Amniotic stem cell (primary cell): ENCODE measurements around the gene TMC2.
A peak's percentile ranks its signal among the peaks of the same experiment; 100 is the strongest.
"Not testable (repeated sequence)": the region's sequence is repeated elsewhere in the genome, so short reads cannot be mapped to it uniquely, and the experiment has no call there.

ENCODE experiments used
- DNase-seq: peaks from one replicate; lab custom pipeline; 2025; lab: John Stamatoyannopoulos, UW

TMC2 gene

GRCh38 chr20:2536560-2536986 lies at the start of gene TMC2:
Gene TMC2, plus strand, starts transcription at chr20:2536573. Its CDS starts 49 bp downstream, at chr20:2536622.
- DNase-seq: no peak

- not testable (repeated sequence) for DNase-seq
These were observed 33.5 kb upstream of the TMC2 start for GRCh38 chr20:2502808-2503384.

GRCh38 chr20:2504803-2505202 lies 31.6 kb upstream of the TMC2 start:
- not testable (repeated sequence) for DNase-seq

- DNase-seq: not testable (repeated sequence)
These were observed 29.9 kb upstream of the TMC2 start for GRCh38 chr20:2506426-2506825.

GRCh38 chr20:2507464-2507863 lies 28.9 kb upstream of the TMC2 start:
- no peak for DNase-seq

- DNase-seq: no peak
These were observed 28.3 kb upstream of the TMC2 start for GRCh38 chr20:2507875-2508630.

GRCh38 chr20:2508631-2509467 lies 27.5 kb upstream of the TMC2 start, which contains the start of gene ZNF343:
Gene ZNF343, minus strand, starts transcription at chr20:2508915. Its CDS starts 15,020 bp downstream, at chr20:2493895.
- DNase-seq: peak; percentile 59

- no peak for DNase-seq
These were observed 26.9 kb upstream of the TMC2 start for GRCh38 chr20:2509468-2509781.

- DNase-seq: no peak
These were observed 26.6 kb upstream of the TMC2 start for GRCh38 chr20:2509794-2510193.

- no peak for DNase-seq
These were observed 21.2 kb upstream of the TMC2 start for GRCh38 chr20:2515203-2515602.

- no peak for DNase-seq
These were observed 20.0 kb upstream of the TMC2 start for GRCh38 chr20:2516399-2516798.

GRCh38 chr20:2518096-2518495 lies 18.3 kb upstream of the TMC2 start:
- no peak for DNase-seq

- no peak for DNase-seq
These were observed 17.8 kb upstream of the TMC2 start for GRCh38 chr20:2518558-2518957.

GRCh38 chr20:2519115-2519809 lies 17.1 kb upstream of the TMC2 start:
- no peak for DNase-seq

- DNase-seq: no peak
These were observed 15.8 kb upstream of the TMC2 start for GRCh38 chr20:2520617-2521016.

- DNase-seq: no peak
These were observed 14.7 kb upstream of the TMC2 start for GRCh38 chr20:2521369-2522305.

GRCh38 chr20:2522826-2523429 lies 13.4 kb upstream of the TMC2 start:
- not testable (repeated sequence) for DNase-seq

GRCh38 chr20:2523919-2524708 lies 12.3 kb upstream of the TMC2 start:
- peak; percentile 57 for DNase-seq

- no peak for DNase-seq
These were observed 11.5 kb upstream of the TMC2 start for GRCh38 chr20:2524709-2525506.
